Neural progenitor cell (in vitro differentiated cells): ENCODE measurements around the gene BCAS3. TPM values are rescaled to one million over a fixed set of nuclear protein-coding genes. Genes with fewer than 3 reads are reported as not detected.
A peak's percentile ranks its signal among the peaks of the same experiment; 100 is the strongest.
"Not testable (repeated sequence)": the region's sequence is repeated elsewhere in the genome, so short reads cannot be mapped to it uniquely, and the experiment has no call there.

Experiments used
- DNase-seq: peaks from one replicate; pipeline ENCODE4 v3.0.0-alpha.2; 2016; ENCODE audit warnings: low spot score
- H2AFZ ChIP-seq: fragments of 200-600 bp; sonication (generic); replicated peaks from 2 replicates; pipeline ENCODE4 v1.6.1; 2016; ENCODE audit warnings: antibody characterized with exemption
- H3F3A ChIP-seq: fragments of 200-600 bp; sonication (generic); 2 replicates; pipeline ENCODE4 v1.6.1; 2016; ENCODE audit warnings: antibody characterized with exemption, low read depth
- H3K27ac ChIP-seq: fragments of 200-600 bp; sonication (generic); 2 replicates; pipeline ENCODE4 v1.5.1; 2016; ENCODE audit warnings: mild to moderate bottlenecking
- H3K27me3 ChIP-seq: fragments of 200-600 bp; sonication (generic); 2 replicates; pipeline ENCODE4 v1.6.1; 2016; ENCODE audit warnings: mild to moderate bottlenecking, moderate library complexity
- H3K36me3 ChIP-seq: fragments of 200-600 bp; sonication (generic); 2 replicates; pipeline ENCODE4 v1.5.1; 2016
- H3K4me1 ChIP-seq: fragments of 200-600 bp; sonication (generic); 2 replicates; pipeline ENCODE4 v1.6.1; 2016; ENCODE audit warnings: mixed run types
- H3K4me2 ChIP-seq: fragments of 200-600 bp; sonication (generic); 2 replicates; pipeline ENCODE4 v1.6.1; 2016
- H3K4me3 ChIP-seq: fragments of 200-600 bp; sonication (generic); 2 replicates; pipeline ENCODE4 v1.5.1; 2016
- H3K79me2 ChIP-seq: fragments of 200-600 bp; sonication (generic); 2 replicates; pipeline ENCODE4 v1.6.1; 2016; ENCODE audit warnings: low read depth
- H3K9ac ChIP-seq: fragments of 200-600 bp; sonication (generic); 2 replicates; pipeline ENCODE4 v1.6.1; 2016
- H3K9me3 ChIP-seq: fragments of 200-600 bp; sonication (generic); 2 replicates; pipeline ENCODE4 v1.5.1; 2016; ENCODE audit warnings: low read depth
- H4K20me1 ChIP-seq: fragments of 200-600 bp; sonication (generic); 2 replicates; pipeline ENCODE4 v1.6.1; 2016; ENCODE audit warnings: low read depth
- H3K27ac Mint-ChIP-seq: 3 replicates; pipeline ENCODE4 v1.8.0; 2021; ENCODE audit warnings: mixed read lengths
- H3K27me3 Mint-ChIP-seq: 2 replicates; pipeline ENCODE4 v1.8.0; 2022; ENCODE audit warnings: low read depth, mild to moderate bottlenecking, inconsistent platforms, moderate library complexity, mixed read lengths; ENCODE audit not compliant: insufficient read depth
- H3K36me3 Mint-ChIP-seq: 3 replicates; pipeline ENCODE4 v1.8.0; 2021; ENCODE audit warnings: mixed read lengths
- H3K4me1 Mint-ChIP-seq: 3 replicates; pipeline ENCODE4 v1.8.0; 2021; ENCODE audit warnings: mixed read lengths
- H3K4me3 Mint-ChIP-seq: 3 replicates; pipeline ENCODE4 v1.8.0; 2021; ENCODE audit warnings: mild to moderate bottlenecking, moderate library complexity, mixed read lengths
- H3K9me3 Mint-ChIP-seq: 3 replicates; pipeline ENCODE4 v1.8.0; 2020; ENCODE audit warnings: mixed read lengths
- CTCF ChIP-seq: fragments of 200-600 bp; sonication (generic); IDR thresholded peaks from 2 replicates; pipeline ENCODE4 v1.5.1; 2017; ENCODE audit warnings: antibody characterized with exemption, mild to moderate bottlenecking
- EZH2 ChIP-seq: fragments of 200-600 bp; sonication (generic); IDR thresholded peaks from 2 replicates; pipeline ENCODE4 v1.6.1; 2017; ENCODE audit warnings: antibody characterized with exemption, mild to moderate bottlenecking, moderate library complexity
- EZH2phosphoT487 ChIP-seq: fragments of 200-600 bp; sonication (generic); IDR thresholded peaks from 2 replicates; pipeline ENCODE4 v1.6.1; 2017; ENCODE audit warnings: antibody characterized with exemption
- total RNA-seq: library from RNA; depleted of rRNA; stranded (reverse); fragments of >200 nt; gene quantifications from 2 replicates; pipeline ENCODE4 v1.2.3, GENCODE V29; 2015; ENCODE audit warnings: low replicate concordance

BCAS3 gene
- total RNA-seq, 1 donor from 2014 or later, result 60.9 TPM

DNA sequence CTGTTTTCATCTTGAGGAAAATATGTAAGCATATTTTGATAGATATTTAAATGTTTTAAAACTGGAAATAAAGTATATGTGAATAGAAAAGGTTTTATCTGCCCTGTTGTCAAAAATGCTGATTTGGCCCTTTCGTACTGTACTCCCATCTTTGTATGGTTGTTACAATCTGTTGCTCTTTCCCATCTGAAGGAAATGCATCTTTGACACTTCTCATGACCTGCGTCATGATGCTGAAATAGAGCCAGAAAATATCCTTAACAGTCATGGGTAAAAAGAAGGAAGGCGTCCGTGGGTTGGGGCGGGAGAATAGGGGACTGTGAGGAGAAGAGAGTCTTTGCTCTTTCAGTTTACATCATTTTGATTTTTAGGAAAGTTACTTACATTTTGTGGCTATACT is 327.7 kb downstream of the BCAS3 start:
- Mint-ChIP-seq H3K27ac (no peak overlapping the region), H3K36me3 (no peaks in the 10 kb centered on the region), H3K9me3 (no peaks in the 10 kb centered on the region), H3K4me1 (peaks cover 10% of the 10 kb centered on the region), H3K27me3 (no peaks in the 10 kb centered on the region), H3K4me3 (no peak overlapping the region)
- Histone ChIP-seq H2AFZ (no peak overlapping the region), H3K36me3 (no peaks in the 10 kb centered on the region), H3K27ac (no peak overlapping the region), H3K4me3 (no peak overlapping the region), H3K4me2 (no peak overlapping the region), H3K4me1 (peaks cover 20% of the 10 kb centered on the region), H3K27me3 (no peaks in the 10 kb centered on the region), H3K9ac (no peak overlapping the region), H3K79me2 (no peaks in the 10 kb centered on the region), H4K20me1 (no peaks in the 10 kb centered on the region), H3F3A (no peaks in the 10 kb centered on the region), H3K9me3 (no peaks in the 10 kb centered on the region)
- no peak for TF ChIP-seq EZH2phosphoT487
- TF ChIP-seq CTCF, result no peak
- no peak for TF ChIP-seq EZH2
- no peak for DNase-seq

- not testable (repeated sequence) for H3K4me1 Mint-ChIP-seq, DNase-seq, H3K36me3 ChIP-seq, H3K27me3 ChIP-seq, H3K4me3 Mint-ChIP-seq, H2AFZ ChIP-seq, H3K27ac ChIP-seq, H3K9me3 ChIP-seq, H3K27me3 Mint-ChIP-seq, H3K4me3 ChIP-seq, H3K4me2 ChIP-seq, H3K27ac Mint-ChIP-seq, H3K9me3 Mint-ChIP-seq, H3F3A ChIP-seq, H3K36me3 Mint-ChIP-seq, H3K9ac ChIP-seq, H4K20me1 ChIP-seq, H3K79me2 ChIP-seq
- peaks cover 20% of the 10 kb centered on the region for H3K4me1 ChIP-seq
Observed at GRCh38 chr17:61005958-61006357, 328.3 kb downstream of the BCAS3 start.

GRCh38 chr17:61007980-61008379 is 330.3 kb downstream of the BCAS3 start:
- H3K9ac ChIP-seq, result no peak overlapping the region
- Mint-ChIP-seq H3K4me1 (peaks cover 10% of the 10 kb centered on the region), H3K9me3 (no peaks in the 10 kb centered on the region), H3K27me3 (no peaks in the 10 kb centered on the region), H3K36me3 (no peaks in the 10 kb centered on the region), H3K4me3 (no peak overlapping the region), H3K27ac (no peak overlapping the region)
- peaks cover 20% of the 10 kb centered on the region for H3K4me1 ChIP-seq
- TF ChIP-seq EZH2phosphoT487 (no peak), CTCF (no peak), EZH2 (no peak)
- no peaks in the 10 kb centered on the region for H3F3A ChIP-seq
- no peak overlapping the region for H2AFZ ChIP-seq
- no peaks in the 10 kb centered on the region for H4K20me1 ChIP-seq
- H3K9me3 ChIP-seq, result no peaks in the 10 kb centered on the region
- H3K36me3 ChIP-seq, result no peaks in the 10 kb centered on the region
- peak; percentile 19 for DNase-seq
- H3K4me3 ChIP-seq, result no peak overlapping the region
- no peaks in the 10 kb centered on the region for H3K27me3 ChIP-seq
- no peaks in the 10 kb centered on the region for H3K79me2 ChIP-seq
- no peak overlapping the region for H3K4me2 ChIP-seq
- H3K27ac ChIP-seq, result no peak overlapping the region

GRCh38 chr17:61009663-61010062 is 332.0 kb downstream of the BCAS3 start:
- Mint-ChIP-seq H3K4me3 (no peak overlapping the region), H3K4me1 (peaks cover 10% of the 10 kb centered on the region), H3K27ac (no peak overlapping the region), H3K36me3 (no peaks in the 10 kb centered on the region), H3K9me3 (no peaks in the 10 kb centered on the region), H3K27me3 (no peaks in the 10 kb centered on the region)
- H3K9ac ChIP-seq, result no peak overlapping the region
- H3K4me2 ChIP-seq, result no peak overlapping the region
- TF ChIP-seq EZH2, result no peak
- H3K36me3 ChIP-seq, result no peaks in the 10 kb centered on the region
- no peaks in the 10 kb centered on the region for H3K79me2 ChIP-seq
- H3K9me3 ChIP-seq, result no peaks in the 10 kb centered on the region
- no peaks in the 10 kb centered on the region for H3K27me3 ChIP-seq
- H3K4me3 ChIP-seq, result no peak overlapping the region
- H3K4me1 ChIP-seq, result peaks cover 13% of the 10 kb centered on the region
- no peaks in the 10 kb centered on the region for H3F3A ChIP-seq
- no peak overlapping the region for H2AFZ ChIP-seq
- no peak overlapping the region for H3K27ac ChIP-seq
- no peak for DNase-seq
- no peaks in the 10 kb centered on the region for H4K20me1 ChIP-seq
